Measurements from ENCODE around the gene CDH22.

Gene CDH22

GRCh38 chr20:46308258-46309157 is at the start of gene CDH22:
CDH22 (minus strand) TSS chr20:46308498; CDS start chr20:46251294, 57,204 bp downstream.
- peak in 1 of 2 donors; percentile 22 for DNase-seq

- no peak for DNase-seq
Observed at GRCh38 chr20:46357030-46357514, 48.8 kb upstream of the CDH22 start.

- DNase-seq: no peak
Observed at GRCh38 chr20:46356195-46357029, 48.1 kb upstream of the CDH22 start.

GRCh38 chr20:46355778-46356177 is 47.5 kb upstream of the CDH22 start:
- DNase-seq: no peak

GRCh38 chr20:46354920-46355654 is 46.8 kb upstream of the CDH22 start:
- no peak for DNase-seq

GRCh38 chr20:46354207-46354555 is 45.9 kb upstream of the CDH22 start:
- DNase-seq: no peak

- DNase-seq: no peak
Observed at GRCh38 chr20:46353500-46354206, 45.4 kb upstream of the CDH22 start.

GRCh38 chr20:46352370-46352938 is 44.2 kb upstream of the CDH22 start:
- no peak for DNase-seq

- DNase-seq: no peak
Observed at GRCh38 chr20:46351357-46352058, 43.2 kb upstream of the CDH22 start.

- no peak for DNase-seq
Observed at GRCh38 chr20:46350986-46351267, 42.6 kb upstream of the CDH22 start.

GRCh38 chr20:46350201-46350985 is 42.1 kb upstream of the CDH22 start:
- DNase-seq: no peak

GRCh38 chr20:46349742-46350056 is 41.4 kb upstream of the CDH22 start:
- DNase-seq: no peak

- DNase-seq: peak; percentile 22 to 46
Observed at GRCh38 chr20:46349035-46349741, 40.9 kb upstream of the CDH22 start.

GRCh38 chr20:46347841-46348803 is 39.8 kb upstream of the CDH22 start:
- DNase-seq: no peak

- no peak for DNase-seq
Observed at GRCh38 chr20:46346770-46347169, 38.5 kb upstream of the CDH22 start.

- no peak for DNase-seq
Observed at GRCh38 chr20:46344488-46345162, 36.3 kb upstream of the CDH22 start.

GRCh38 chr20:46343975-46344357 is 35.7 kb upstream of the CDH22 start:
- DNase-seq: no peak

GRCh38 chr20:46343348-46343974 is 35.2 kb upstream of the CDH22 start:
- DNase-seq: no peak

All from activated CD4-positive, alpha-beta T cell treated with anti-CD3 and anti-CD28 coated beads for 4 hours (primary cell).